MM.1S (cell line): ENCODE results near the gene PERCC1.

Experiments used
- EZH2 ChIP-seq: fragments of 300-600 bp; sonication (generic); optimal IDR thresholded peaks from 2 replicates; pipeline ENCODE3; 2017; ENCODE audit warnings: low read depth, mild to moderate bottlenecking, antibody characterized with exemption, low read length, mixed read lengths
- TF ChIP-seq, protein P1 (sequence below): fragments of 300-600 bp; sonication (generic); IDR thresholded peaks from 2 replicates; pipeline ENCODE4 v1.5.1; 2016; ENCODE audit warnings: antibody characterized with exemption, low read length, mixed read lengths

DNA sequence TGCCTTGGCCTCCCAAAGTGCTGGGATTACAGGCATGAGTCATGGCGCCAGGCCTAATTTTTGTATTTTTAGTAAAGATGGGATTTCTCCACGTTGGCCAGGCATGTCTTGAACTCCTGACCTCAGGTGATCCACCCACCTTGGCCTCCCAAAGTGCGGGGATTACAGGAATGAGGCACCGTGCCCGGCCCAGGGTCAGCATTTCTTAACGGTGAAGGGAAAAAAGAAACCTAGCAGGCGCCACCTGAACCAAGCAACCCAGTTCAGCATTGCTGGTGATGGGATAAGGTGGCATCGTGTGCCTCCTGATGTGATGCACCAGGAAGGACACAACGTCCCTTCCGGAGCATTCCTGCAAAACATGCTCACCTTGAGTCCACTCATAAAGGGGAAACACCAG, 46.2 kb downstream of the PERCC1 start:
- TF ChIP-seq, protein P1, sequence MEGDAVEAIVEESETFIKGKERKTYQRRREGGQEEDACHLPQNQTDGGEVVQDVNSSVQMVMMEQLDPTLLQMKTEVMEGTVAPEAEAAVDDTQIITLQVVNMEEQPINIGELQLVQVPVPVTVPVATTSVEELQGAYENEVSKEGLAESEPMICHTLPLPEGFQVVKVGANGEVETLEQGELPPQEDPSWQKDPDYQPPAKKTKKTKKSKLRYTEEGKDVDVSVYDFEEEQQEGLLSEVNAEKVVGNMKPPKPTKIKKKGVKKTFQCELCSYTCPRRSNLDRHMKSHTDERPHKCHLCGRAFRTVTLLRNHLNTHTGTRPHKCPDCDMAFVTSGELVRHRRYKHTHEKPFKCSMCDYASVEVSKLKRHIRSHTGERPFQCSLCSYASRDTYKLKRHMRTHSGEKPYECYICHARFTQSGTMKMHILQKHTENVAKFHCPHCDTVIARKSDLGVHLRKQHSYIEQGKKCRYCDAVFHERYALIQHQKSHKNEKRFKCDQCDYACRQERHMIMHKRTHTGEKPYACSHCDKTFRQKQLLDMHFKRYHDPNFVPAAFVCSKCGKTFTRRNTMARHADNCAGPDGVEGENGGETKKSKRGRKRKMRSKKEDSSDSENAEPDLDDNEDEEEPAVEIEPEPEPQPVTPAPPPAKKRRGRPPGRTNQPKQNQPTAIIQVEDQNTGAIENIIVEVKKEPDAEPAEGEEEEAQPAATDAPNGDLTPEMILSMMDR = no peak
- TF ChIP-seq EZH2 = no peak
